ENCODE measurements around the gene BMPR1A.

The BMPR1A gene

GRCh38 chr10:86785037-86785436 is 28.6 kb downstream of the BMPR1A start:
- TF ChIP-seq SIN3A (IDR thresholded peaks at IDR 0.05; ENCODE audit: borderline replicate concordance, insufficient read depth, low read length) (no peak), TAF1 (IDR thresholded peaks at IDR 0.05; ENCODE audit: borderline replicate concordance, insufficient read depth, low read length) (no peak), REST (IDR thresholded peaks at IDR 0.05; ENCODE audit: insufficient read depth in 1 of 2, low read depth in 2 of 2, low read length in 2 of 2) (no peak), POLR2AphosphoS5 (IDR thresholded peaks at IDR 0.05; ENCODE audit: low read depth, low read length) (no peak), FOXP2 (optimal IDR thresholded peaks at IDR 0.05; ENCODE audit: borderline replicate concordance, extremely low read depth, extremely low read length, insufficient read depth) (no peak)

GRCh38 chr10:86785968-86786367 is 29.5 kb downstream of the BMPR1A start:
- TF ChIP-seq FOXP2 (optimal IDR thresholded peaks at IDR 0.05; ENCODE audit: borderline replicate concordance, extremely low read depth, extremely low read length, insufficient read depth) (no peak), TAF1 (IDR thresholded peaks at IDR 0.05; ENCODE audit: borderline replicate concordance, insufficient read depth, low read length) (no peak), REST (IDR thresholded peaks at IDR 0.05; ENCODE audit: insufficient read depth in 1 of 2, low read depth in 2 of 2, low read length in 2 of 2) (no peak), SIN3A (IDR thresholded peaks at IDR 0.05; ENCODE audit: borderline replicate concordance, insufficient read depth, low read length) (no peak), POLR2AphosphoS5 (IDR thresholded peaks at IDR 0.05; ENCODE audit: low read depth, low read length) (no peak)

GRCh38 chr10:86786368-86786767 is 29.9 kb downstream of the BMPR1A start:
- TF ChIP-seq FOXP2 (optimal IDR thresholded peaks at IDR 0.05; ENCODE audit: borderline replicate concordance, extremely low read depth, extremely low read length, insufficient read depth), result no peak

- TF ChIP-seq SIN3A (IDR thresholded peaks at IDR 0.05; ENCODE audit: borderline replicate concordance, insufficient read depth, low read length) (no peak), POLR2AphosphoS5 (IDR thresholded peaks at IDR 0.05; ENCODE audit: low read depth, low read length) (no peak), TAF1 (IDR thresholded peaks at IDR 0.05; ENCODE audit: borderline replicate concordance, insufficient read depth, low read length) (no peak), REST (IDR thresholded peaks at IDR 0.05; ENCODE audit: insufficient read depth in 1 of 2, low read depth in 2 of 2, low read length in 2 of 2) (no peak), FOXP2 (optimal IDR thresholded peaks at IDR 0.05; ENCODE audit: borderline replicate concordance, extremely low read depth, extremely low read length, insufficient read depth) (no peak)
Measured at GRCh38 chr10:86790394-86790793, 34.0 kb downstream of the BMPR1A start.

- TF ChIP-seq REST (IDR thresholded peaks at IDR 0.05; ENCODE audit: insufficient read depth in 1 of 2, low read depth in 2 of 2, low read length in 2 of 2) (no peak), POLR2AphosphoS5 (IDR thresholded peaks at IDR 0.05; ENCODE audit: low read depth, low read length) (no peak), TAF1 (IDR thresholded peaks at IDR 0.05; ENCODE audit: borderline replicate concordance, insufficient read depth, low read length) (no peak), FOXP2 (optimal IDR thresholded peaks at IDR 0.05; ENCODE audit: borderline replicate concordance, extremely low read depth, extremely low read length, insufficient read depth) (no peak), SIN3A (IDR thresholded peaks at IDR 0.05; ENCODE audit: borderline replicate concordance, insufficient read depth, low read length) (no peak)
Measured at GRCh38 chr10:86792461-86793167, 36.2 kb downstream of the BMPR1A start.
